Astrocyte (in vitro differentiated cells and primary cell): ENCODE results near the gene PLEKHH3. TPM values are rescaled to one million over a fixed set of nuclear protein-coding genes. Genes with fewer than 3 reads are reported as not detected.

Experiments used
- DNase-seq: peaks from one replicate; pipeline ENCODE4 v3.0.0-alpha.2; 2010; ENCODE audit warnings: low read depth
- FAIRE-seq: peaks from 2 replicates; lab custom pipeline; 2011; peaks lifted over from hg19 to GRCh38; lab: Jason Lieb, UNC
- H2AFZ ChIP-seq: 2 replicates; pipeline ENCODE4 v1.6.0; 2012; ENCODE audit warnings: low read depth, low read length, inconsistent platforms
- H3K27ac ChIP-seq: 2 replicates; pipeline ENCODE4 v1.5.1; 2011; ENCODE audit warnings: low read depth, low read length, inconsistent platforms
- H3K27me3 ChIP-seq: 2 replicates; pipeline ENCODE4 v1.6.0; 2011; ENCODE audit warnings: low read length, inconsistent platforms; ENCODE audit not compliant: insufficient read depth
- H3K36me3 ChIP-seq: 2 replicates; pipeline ENCODE4 v1.5.1; 2011; ENCODE audit warnings: low read length, inconsistent platforms; ENCODE audit not compliant: insufficient read depth
- H3K4me1 ChIP-seq: 2 replicates; pipeline ENCODE4 v1.5.1; 2011; ENCODE audit warnings: low read length, inconsistent platforms; ENCODE audit not compliant: insufficient read depth
- H3K4me2 ChIP-seq: 2 replicates; pipeline ENCODE4 v1.6.0; 2012; ENCODE audit warnings: low read length, inconsistent platforms
- H3K4me3 ChIP-seq: 2 replicates; pipeline ENCODE4 v1.5.1; 2011; ENCODE audit warnings: low read depth, mild to moderate bottlenecking, low read length, inconsistent platforms; ENCODE audit not compliant: insufficient read depth
- H3K79me2 ChIP-seq: 2 replicates; pipeline ENCODE4 v1.6.0; 2012; ENCODE audit warnings: mild to moderate bottlenecking, low read length, inconsistent platforms; ENCODE audit not compliant: insufficient read depth
- H3K9ac ChIP-seq: 2 replicates; pipeline ENCODE4 v1.6.0; 2012; ENCODE audit warnings: mild to moderate bottlenecking, low read length, inconsistent platforms
- H3K9me3 ChIP-seq: 2 replicates; pipeline ENCODE4 v1.5.1; 2012; ENCODE audit warnings: low read depth, mild to moderate bottlenecking, low read length, inconsistent platforms; ENCODE audit not compliant: insufficient read depth
- H4K20me1 ChIP-seq: 2 replicates; pipeline ENCODE4 v1.6.0; 2012; ENCODE audit warnings: low read length, inconsistent platforms; ENCODE audit not compliant: insufficient read depth
- H3K27ac Mint-ChIP-seq: one replicate; pipeline ENCODE4 v1.8.0; 2021; ENCODE audit warnings: mild to moderate bottlenecking, mixed read lengths; ENCODE audit not compliant: unreplicated experiment
- H3K27me3 Mint-ChIP-seq: one replicate; pipeline ENCODE4 v1.8.0; 2021; ENCODE audit warnings: low read depth, mixed read lengths; ENCODE audit not compliant: unreplicated experiment
- H3K36me3 Mint-ChIP-seq: one replicate; pipeline ENCODE4 v1.8.0; 2021; ENCODE audit warnings: low read depth, mixed read lengths; ENCODE audit not compliant: unreplicated experiment
- H3K4me1 Mint-ChIP-seq: one replicate; pipeline ENCODE4 v1.8.0; 2021; ENCODE audit warnings: low read depth, mixed read lengths; ENCODE audit not compliant: unreplicated experiment
- H3K4me3 Mint-ChIP-seq: one replicate; pipeline ENCODE4 v1.8.0; 2021; ENCODE audit warnings: mild to moderate bottlenecking, moderate library complexity, mixed read lengths; ENCODE audit not compliant: unreplicated experiment
- H3K9me3 Mint-ChIP-seq: one replicate; pipeline ENCODE4 v1.8.0; 2021; ENCODE audit warnings: mild to moderate bottlenecking, mixed read lengths; ENCODE audit not compliant: unreplicated experiment
- CTCF ChIP-seq: IDR thresholded peaks from 2 replicates; pipeline ENCODE4 v1.5.1; 2011; ENCODE audit warnings: low read depth, mild to moderate bottlenecking, inconsistent platforms, low read length, moderate library complexity; ENCODE audit not compliant: insufficient read depth
- EZH2 ChIP-seq: IDR thresholded peaks from 2 replicates; pipeline ENCODE4 v1.6.1; 2012; ENCODE audit warnings: mild to moderate bottlenecking, low read length, inconsistent platforms; ENCODE audit not compliant: insufficient read depth
- total RNA-seq: library from RNA; stranded (reverse); gene quantifications from 2 replicates; pipeline ENCODE4 v1.2.1, GENCODE V29; 2021

Gene PLEKHH3
- total RNA-seq, 1 donor from 2014 or later, result 14.5 TPM

GRCh38 chr17:42702446-42702845 is 25.7 kb upstream of the PLEKHH3 start:
- no peak overlapping the region for H3K4me3 Mint-ChIP-seq
- no peaks in the 10 kb centered on the region for H3K9me3 ChIP-seq
- no peaks in the 10 kb centered on the region for H3K79me2 ChIP-seq
- no peak for DNase-seq
- H3K9me3 Mint-ChIP-seq, result no peaks in the 10 kb centered on the region
- H3K27me3 Mint-ChIP-seq, result no peaks in the 10 kb centered on the region
- H3K27ac Mint-ChIP-seq, result no peak overlapping the region
- peaks cover 5% of the 10 kb centered on the region for H3K4me1 Mint-ChIP-seq
- no peak overlapping the region for H3K27ac ChIP-seq
- no peak overlapping the region for H3K9ac ChIP-seq
- peaks cover 18% of the 10 kb centered on the region for H3K36me3 ChIP-seq
- TF ChIP-seq EZH2 (no peak), CTCF (no peak)
- H3K4me1 ChIP-seq, result peaks cover 4% of the 10 kb centered on the region
- no peaks in the 10 kb centered on the region for H4K20me1 ChIP-seq
- H3K27me3 ChIP-seq, result no peaks in the 10 kb centered on the region
- FAIRE-seq, result no peak
- peaks cover 33% of the 10 kb centered on the region for H3K36me3 Mint-ChIP-seq
- H3K4me2 ChIP-seq, result no peak overlapping the region
- H2AFZ ChIP-seq, result no peak overlapping the region
- no peak overlapping the region for H3K4me3 ChIP-seq

GRCh38 chr17:42700586-42701289 is 23.9 kb upstream of the PLEKHH3 start:
- no peaks in the 10 kb centered on the region for H3K27me3 ChIP-seq
- H3K79me2 ChIP-seq, result no peaks in the 10 kb centered on the region
- Mint-ChIP-seq H3K9me3 (no peaks in the 10 kb centered on the region), H3K4me3 (no peak overlapping the region), H3K27me3 (no peaks in the 10 kb centered on the region), H3K4me1 (peaks cover 5% of the 10 kb centered on the region), H3K27ac (no peak overlapping the region), H3K36me3 (peaks cover 32% of the 10 kb centered on the region)
- no peak for FAIRE-seq
- TF ChIP-seq CTCF (no peak), EZH2 (no peak)
- H3K4me2 ChIP-seq, result no peak overlapping the region
- H3K4me3 ChIP-seq, result no peak overlapping the region
- H3K9me3 ChIP-seq, result no peaks in the 10 kb centered on the region
- H3K27ac ChIP-seq, result no peak overlapping the region
- H2AFZ ChIP-seq, result no peak overlapping the region
- no peaks in the 10 kb centered on the region for H4K20me1 ChIP-seq
- DNase-seq, result no peak
- no peak overlapping the region for H3K9ac ChIP-seq
- H3K36me3 ChIP-seq, result peaks cover 14% of the 10 kb centered on the region
- H3K4me1 ChIP-seq, result peaks cover 4% of the 10 kb centered on the region

- Histone ChIP-seq H3K36me3 (peaks cover 10% of the 10 kb centered on the region), H3K27ac (no peak overlapping the region), H3K4me1 (peaks cover 4% of the 10 kb centered on the region), H3K4me2 (no peak overlapping the region), H3K27me3 (no peaks in the 10 kb centered on the region), H3K4me3 (no peak overlapping the region), H3K9me3 (no peaks in the 10 kb centered on the region), H2AFZ (no peak overlapping the region), H3K9ac (no peak overlapping the region), H4K20me1 (no peaks in the 10 kb centered on the region), H3K79me2 (no peaks in the 10 kb centered on the region)
- Mint-ChIP-seq H3K27me3 (no peaks in the 10 kb centered on the region), H3K27ac (no peak overlapping the region), H3K36me3 (peaks cover 30% of the 10 kb centered on the region), H3K4me3 (no peak overlapping the region), H3K9me3 (no peaks in the 10 kb centered on the region), H3K4me1 (peaks cover 5% of the 10 kb centered on the region)
- TF ChIP-seq EZH2 (no peak), CTCF (no peak)
- no peak for DNase-seq
- FAIRE-seq, result no peak
Measured at GRCh38 chr17:42699415-42699740, 22.6 kb upstream of the PLEKHH3 start.
